Stimulated activated CD4-positive, alpha-beta T cell treated with anti-CD3 and anti-CD28 coated beads, TNF-alpha, amount 100 ng/mL, for 24 hours (primary cell): Measurements from ENCODE around the gene METTL2A.
"Not testable (repeated sequence)": the region's sequence is repeated elsewhere in the genome, so short reads cannot be mapped to it uniquely, and the experiment has no call there.

Experiments
- DNase-seq, 3 experiments: peaks; one replicate each; pipeline ENCODE4 v3.0.0-alpha.2; 2020; ENCODE audit warnings: low read depth in 3 of 3

Gene METTL2A

DNA sequence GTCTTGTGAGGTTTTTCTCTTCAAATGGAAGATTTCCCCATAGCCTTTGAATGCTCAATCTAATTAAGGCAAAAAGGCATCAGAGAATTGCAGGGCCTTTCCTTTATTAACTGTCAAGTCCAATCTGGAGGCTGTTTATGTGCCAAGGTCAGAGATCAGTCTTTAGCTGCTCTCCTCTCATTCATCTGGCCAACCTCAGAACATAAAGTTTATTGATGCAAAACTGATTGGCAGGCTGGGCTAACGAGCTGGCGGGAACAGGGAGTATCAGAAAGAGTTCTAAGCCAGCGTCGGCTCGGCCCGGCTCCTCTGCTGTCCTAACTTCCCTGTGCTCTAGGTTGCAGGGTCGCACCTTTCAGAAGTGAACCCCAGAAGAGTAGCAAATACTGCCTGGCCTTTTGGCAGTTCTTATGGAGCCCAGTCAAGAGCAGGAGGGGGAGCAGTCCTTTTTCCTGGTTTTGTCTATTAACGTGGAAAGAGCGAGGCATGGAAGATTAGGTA lies 47.7 kb downstream of the METTL2A start:
- not testable (repeated sequence) for DNase-seq

DNA sequence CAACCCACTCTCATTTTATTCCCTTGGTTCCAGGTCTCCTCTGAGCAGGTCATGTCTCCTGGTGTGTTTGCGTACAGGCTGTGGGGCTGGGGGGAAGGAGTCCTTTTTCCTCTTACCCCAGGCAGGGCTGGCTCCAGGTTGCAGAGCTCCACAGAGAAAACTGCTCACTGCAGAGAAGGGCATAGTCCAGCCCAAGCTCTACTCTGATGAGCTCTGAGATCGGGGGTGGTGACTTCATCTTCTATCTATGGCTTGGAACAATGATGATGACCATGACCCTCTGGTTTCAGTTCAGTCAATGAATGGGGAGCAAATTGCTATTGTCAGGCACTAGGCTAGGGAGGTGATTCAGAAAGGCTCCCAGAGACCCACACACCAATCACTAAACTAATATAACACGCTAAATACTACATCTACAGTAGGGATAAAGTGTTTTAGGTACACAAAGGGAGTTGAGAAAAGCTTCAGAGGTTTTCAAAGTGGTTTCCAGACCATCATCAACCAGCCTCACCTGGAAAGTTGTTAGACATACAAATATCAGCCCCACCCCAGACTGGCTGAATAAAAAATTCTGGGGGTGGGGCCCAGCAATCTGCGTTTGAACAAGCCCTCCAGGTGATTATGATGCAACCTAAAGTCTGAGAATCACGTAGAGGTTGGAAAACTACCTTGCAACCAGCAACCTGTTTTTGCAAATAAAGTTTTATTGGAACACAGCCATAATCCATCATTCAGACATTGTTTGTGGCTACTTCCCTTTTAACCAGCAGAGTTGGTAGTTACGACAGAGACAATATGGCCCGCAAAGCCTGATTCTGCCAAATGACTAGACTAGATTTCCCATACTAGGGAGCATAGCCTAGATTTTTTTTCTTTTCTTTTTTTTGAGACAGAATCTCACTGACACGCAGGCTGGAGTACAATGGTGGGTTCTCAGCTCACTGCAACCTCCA lies 49.6 kb downstream of the METTL2A start:
- not testable (repeated sequence) for DNase-seq

GRCh38 chr17:62477111-62477510 lies 53.4 kb downstream of the METTL2A start:
- DNase-seq = not testable (repeated sequence)

DNA sequence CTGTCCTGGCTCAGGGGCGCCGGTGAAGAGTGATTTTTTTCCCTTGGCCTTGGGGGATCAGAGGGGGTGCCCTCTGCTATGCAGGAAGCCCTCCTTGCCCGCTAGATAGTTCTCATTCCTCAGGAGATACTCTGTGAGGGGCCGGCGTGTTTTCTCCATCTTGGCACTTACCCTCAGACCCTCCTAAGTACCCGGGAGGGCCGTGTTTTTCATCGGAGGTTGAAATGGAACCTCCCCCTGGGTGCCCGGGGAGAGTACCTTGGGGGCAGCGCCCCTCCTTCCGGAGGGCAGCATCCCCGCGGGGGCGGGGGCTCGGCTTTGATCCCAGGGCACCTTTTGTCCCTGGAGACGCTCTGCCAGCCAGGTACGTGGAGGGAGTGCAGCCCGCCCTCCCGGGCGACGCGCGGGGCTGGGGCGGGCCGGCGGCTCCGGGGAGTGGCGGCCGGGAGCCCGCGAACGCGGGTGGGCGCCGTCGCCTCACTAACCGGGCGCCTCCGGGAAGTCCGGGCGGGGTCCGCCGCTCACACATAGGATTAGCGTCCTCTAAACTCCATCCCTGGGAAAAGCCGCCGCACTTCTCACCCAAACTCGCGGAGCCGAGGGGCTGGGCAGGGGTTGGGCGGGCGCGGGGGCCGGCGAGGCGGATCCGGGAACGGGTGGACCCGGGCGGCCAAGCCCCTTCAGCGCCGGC lies 54.2 kb downstream of the METTL2A start:
- peak in 2 of 3 experiments; percentile 11 to 36 for DNase-seq

- peak; percentile 50 to 76 (median 50) for DNase-seq
Measured at GRCh38 chr17:62478424-62478879, 54.8 kb downstream of the METTL2A start, which contains the start of gene TLK2. Gene TLK2, plus strand, starts transcription at chr17:62478825. Its CDS starts 2,301 bp downstream, at chr17:62481126.

- peak in 2 of 3 experiments; percentile 9 to 28 for DNase-seq
Measured at GRCh38 chr17:62478880-62479638, 55.4 kb downstream of the METTL2A start.

- not testable (repeated sequence) for DNase-seq
Measured at GRCh38 chr17:62479639-62480258, 56.1 kb downstream of the METTL2A start.

- not testable (repeated sequence) for DNase-seq
Measured at GRCh38 chr17:62482553-62482952, 58.9 kb downstream of the METTL2A start.

GRCh38 chr17:62490990-62491389 lies 67.3 kb downstream of the METTL2A start:
- not testable (repeated sequence) for DNase-seq

GRCh38 chr17:62493049-62493655 lies 69.5 kb downstream of the METTL2A start:
- not testable (repeated sequence) for DNase-seq

DNA sequence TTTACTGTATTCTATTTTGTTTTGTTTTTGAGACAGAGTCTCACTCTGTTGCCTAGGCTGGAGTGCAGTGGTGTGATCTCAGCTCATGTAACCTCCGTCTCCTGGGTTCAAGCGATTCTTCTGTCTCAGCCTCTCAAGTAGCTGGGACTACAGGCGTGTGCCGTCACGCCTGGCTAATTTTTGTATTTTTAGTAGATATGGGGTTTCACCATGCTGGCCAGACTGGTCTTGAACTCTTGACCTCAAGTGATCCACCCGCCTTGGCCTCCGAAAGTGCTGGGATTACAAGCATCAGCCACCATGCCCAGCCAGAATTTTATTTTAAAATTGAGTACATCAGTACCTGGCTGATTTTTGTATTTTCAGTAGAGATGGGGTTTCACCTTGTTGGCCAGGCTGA lies 70.4 kb downstream of the METTL2A start:
- not testable (repeated sequence) for DNase-seq

GRCh38 chr17:62496344-62496743 lies 72.6 kb downstream of the METTL2A start:
- not testable (repeated sequence) for DNase-seq

DNA sequence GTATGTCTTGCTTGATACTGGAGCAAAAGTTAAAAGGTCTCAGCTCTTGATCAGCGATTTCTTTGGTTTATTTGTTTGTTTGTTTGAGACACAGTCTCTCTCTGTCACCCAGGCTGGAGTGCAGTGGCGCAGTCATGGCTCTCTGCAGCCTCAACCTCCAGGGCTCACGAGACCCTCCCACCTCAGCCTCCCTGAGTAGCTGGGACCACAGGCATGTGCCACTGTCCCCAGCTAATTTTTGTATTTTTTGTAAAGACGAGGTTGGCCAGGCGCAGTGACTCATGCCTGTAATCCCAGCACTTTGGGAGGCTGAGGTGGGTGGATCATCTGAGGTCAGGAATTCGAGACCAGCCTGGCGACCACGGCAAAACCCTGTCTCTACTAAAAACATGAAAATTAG lies 75.1 kb downstream of the METTL2A start:
- DNase-seq = not testable (repeated sequence)
